ENCODE data around the gene ZNF385B.

DNA sequence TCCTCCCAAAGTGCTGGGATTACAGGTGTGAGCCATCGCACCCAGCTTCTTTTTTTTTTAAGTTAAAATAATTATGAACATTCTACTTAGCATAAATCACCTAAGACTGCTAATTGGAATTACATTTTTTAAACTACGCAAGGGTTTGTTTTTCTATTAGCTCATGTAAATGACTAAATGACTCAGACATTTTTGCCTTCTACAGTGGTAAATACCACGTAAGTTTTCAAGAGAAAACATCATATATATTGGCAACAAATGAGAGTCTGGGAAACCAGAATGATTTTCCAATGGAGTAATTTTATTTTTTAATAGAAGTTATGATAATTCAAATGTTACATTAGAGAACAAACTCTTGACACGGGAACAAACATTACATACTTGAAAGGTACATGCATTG, 259.0 kb downstream of the ZNF385B start:
- TF ChIP-seq NFIC (IDR thresholded peaks at IDR 0.05; ENCODE audit: borderline replicate concordance) (no peak), TAF1 (IDR thresholded peaks at IDR 0.05; ENCODE audit: borderline replicate concordance, low read depth, low read length) (no peak), EZH2phosphoT487 (IDR thresholded peaks at IDR 0.05; ENCODE audit: borderline replicate concordance, low read depth) (no peak), YY1 (IDR thresholded peaks at IDR 0.05; ENCODE audit: low read depth) (no peak), GABPA (IDR thresholded peaks at IDR 0.05; ENCODE audit: low read depth) (no peak), RXRA (IDR thresholded peaks at IDR 0.05; ENCODE audit: borderline replicate concordance, low read depth) (no peak), RFX5 (IDR thresholded peaks at IDR 0.05; ENCODE audit: low read length) (no peak)
- TF ChIP-seq, protein P1, sequence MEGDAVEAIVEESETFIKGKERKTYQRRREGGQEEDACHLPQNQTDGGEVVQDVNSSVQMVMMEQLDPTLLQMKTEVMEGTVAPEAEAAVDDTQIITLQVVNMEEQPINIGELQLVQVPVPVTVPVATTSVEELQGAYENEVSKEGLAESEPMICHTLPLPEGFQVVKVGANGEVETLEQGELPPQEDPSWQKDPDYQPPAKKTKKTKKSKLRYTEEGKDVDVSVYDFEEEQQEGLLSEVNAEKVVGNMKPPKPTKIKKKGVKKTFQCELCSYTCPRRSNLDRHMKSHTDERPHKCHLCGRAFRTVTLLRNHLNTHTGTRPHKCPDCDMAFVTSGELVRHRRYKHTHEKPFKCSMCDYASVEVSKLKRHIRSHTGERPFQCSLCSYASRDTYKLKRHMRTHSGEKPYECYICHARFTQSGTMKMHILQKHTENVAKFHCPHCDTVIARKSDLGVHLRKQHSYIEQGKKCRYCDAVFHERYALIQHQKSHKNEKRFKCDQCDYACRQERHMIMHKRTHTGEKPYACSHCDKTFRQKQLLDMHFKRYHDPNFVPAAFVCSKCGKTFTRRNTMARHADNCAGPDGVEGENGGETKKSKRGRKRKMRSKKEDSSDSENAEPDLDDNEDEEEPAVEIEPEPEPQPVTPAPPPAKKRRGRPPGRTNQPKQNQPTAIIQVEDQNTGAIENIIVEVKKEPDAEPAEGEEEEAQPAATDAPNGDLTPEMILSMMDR (IDR thresholded peaks at IDR 0.05), result no peak
- TF ChIP-seq, protein P2, sequence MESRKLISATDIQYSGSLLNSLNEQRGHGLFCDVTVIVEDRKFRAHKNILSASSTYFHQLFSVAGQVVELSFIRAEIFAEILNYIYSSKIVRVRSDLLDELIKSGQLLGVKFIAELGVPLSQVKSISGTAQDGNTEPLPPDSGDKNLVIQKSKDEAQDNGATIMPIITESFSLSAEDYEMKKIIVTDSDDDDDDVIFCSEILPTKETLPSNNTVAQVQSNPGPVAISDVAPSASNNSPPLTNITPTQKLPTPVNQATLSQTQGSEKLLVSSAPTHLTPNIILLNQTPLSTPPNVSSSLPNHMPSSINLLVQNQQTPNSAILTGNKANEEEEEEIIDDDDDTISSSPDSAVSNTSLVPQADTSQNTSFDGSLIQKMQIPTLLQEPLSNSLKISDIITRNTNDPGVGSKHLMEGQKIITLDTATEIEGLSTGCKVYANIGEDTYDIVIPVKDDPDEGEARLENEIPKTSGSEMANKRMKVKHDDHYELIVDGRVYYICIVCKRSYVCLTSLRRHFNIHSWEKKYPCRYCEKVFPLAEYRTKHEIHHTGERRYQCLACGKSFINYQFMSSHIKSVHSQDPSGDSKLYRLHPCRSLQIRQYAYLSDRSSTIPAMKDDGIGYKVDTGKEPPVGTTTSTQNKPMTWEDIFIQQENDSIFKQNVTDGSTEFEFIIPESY (IDR thresholded peaks at IDR 0.05; ENCODE audit: borderline replicate concordance, low read depth), result no peak
- TF ChIP-seq, protein P3, sequence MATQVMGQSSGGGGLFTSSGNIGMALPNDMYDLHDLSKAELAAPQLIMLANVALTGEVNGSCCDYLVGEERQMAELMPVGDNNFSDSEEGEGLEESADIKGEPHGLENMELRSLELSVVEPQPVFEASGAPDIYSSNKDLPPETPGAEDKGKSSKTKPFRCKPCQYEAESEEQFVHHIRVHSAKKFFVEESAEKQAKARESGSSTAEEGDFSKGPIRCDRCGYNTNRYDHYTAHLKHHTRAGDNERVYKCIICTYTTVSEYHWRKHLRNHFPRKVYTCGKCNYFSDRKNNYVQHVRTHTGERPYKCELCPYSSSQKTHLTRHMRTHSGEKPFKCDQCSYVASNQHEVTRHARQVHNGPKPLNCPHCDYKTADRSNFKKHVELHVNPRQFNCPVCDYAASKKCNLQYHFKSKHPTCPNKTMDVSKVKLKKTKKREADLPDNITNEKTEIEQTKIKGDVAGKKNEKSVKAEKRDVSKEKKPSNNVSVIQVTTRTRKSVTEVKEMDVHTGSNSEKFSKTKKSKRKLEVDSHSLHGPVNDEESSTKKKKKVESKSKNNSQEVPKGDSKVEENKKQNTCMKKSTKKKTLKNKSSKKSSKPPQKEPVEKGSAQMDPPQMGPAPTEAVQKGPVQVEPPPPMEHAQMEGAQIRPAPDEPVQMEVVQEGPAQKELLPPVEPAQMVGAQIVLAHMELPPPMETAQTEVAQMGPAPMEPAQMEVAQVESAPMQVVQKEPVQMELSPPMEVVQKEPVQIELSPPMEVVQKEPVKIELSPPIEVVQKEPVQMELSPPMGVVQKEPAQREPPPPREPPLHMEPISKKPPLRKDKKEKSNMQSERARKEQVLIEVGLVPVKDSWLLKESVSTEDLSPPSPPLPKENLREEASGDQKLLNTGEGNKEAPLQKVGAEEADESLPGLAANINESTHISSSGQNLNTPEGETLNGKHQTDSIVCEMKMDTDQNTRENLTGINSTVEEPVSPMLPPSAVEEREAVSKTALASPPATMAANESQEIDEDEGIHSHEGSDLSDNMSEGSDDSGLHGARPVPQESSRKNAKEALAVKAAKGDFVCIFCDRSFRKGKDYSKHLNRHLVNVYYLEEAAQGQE (IDR thresholded peaks at IDR 0.05; ENCODE audit: low read depth, low read length), result no peak
